ENCODE results near the gene PF4V1. TPM values are rescaled to one million over a fixed set of nuclear protein-coding genes. Genes with fewer than 3 reads are reported as not detected.

Gene PF4V1
- total and polyA plus RNA-seq, 2 experiments from 2014 or later = not detected

- Histone ChIP-seq H3K4me3 (no peak overlapping the region), H3K4me1 (ENCODE audit: low read depth) (no peaks in the 10 kb centered on the region), H3K27ac (no peak overlapping the region), H3K36me3 (no peaks in the 10 kb centered on the region), H3K27me3 (peaks cover 35% of the 10 kb centered on the region), H3K9me3 (ENCODE audit: low read depth) (no peaks in the 10 kb centered on the region)
- DNase-seq (ENCODE audit: low read depth in 1 of 2, low spot score in 1 of 2) = no peak
- no peak for TF ChIP-seq CTCF (IDR thresholded peaks at IDR 0.05; ENCODE audit: low read depth, low read length)
These were observed 12.5 kb downstream of the PF4V1 start for GRCh38 chr4:73865431-73866096.

- peaks cover 42% of the 10 kb centered on the region for H3K27me3 ChIP-seq
- H3K4me1 ChIP-seq (ENCODE audit: low read depth) = no peaks in the 10 kb centered on the region
- no peak overlapping the region for H3K27ac ChIP-seq
- no peak for DNase-seq (ENCODE audit: low read depth in 1 of 2, low spot score in 1 of 2)
- no peak for TF ChIP-seq CTCF (IDR thresholded peaks at IDR 0.05; ENCODE audit: low read depth, low read length)
- H3K4me3 ChIP-seq = no peak overlapping the region
- no peaks in the 10 kb centered on the region for H3K9me3 ChIP-seq (ENCODE audit: low read depth)
- no peaks in the 10 kb centered on the region for H3K36me3 ChIP-seq
These were observed 13.2 kb downstream of the PF4V1 start for GRCh38 chr4:73866246-73866645.

GRCh38 chr4:73867783-73868182 is 14.7 kb downstream of the PF4V1 start:
- Histone ChIP-seq H3K4me3 (no peak overlapping the region), H3K27ac (no peak overlapping the region), H3K9me3 (ENCODE audit: low read depth) (no peaks in the 10 kb centered on the region), H3K27me3 (peaks cover 43% of the 10 kb centered on the region), H3K4me1 (ENCODE audit: low read depth) (no peaks in the 10 kb centered on the region), H3K36me3 (no peaks in the 10 kb centered on the region)
- no peak for TF ChIP-seq CTCF (IDR thresholded peaks at IDR 0.05; ENCODE audit: low read depth, low read length)
- DNase-seq (ENCODE audit: low read depth in 1 of 2, low spot score in 1 of 2) = no peak

GRCh38 chr4:73868206-73869129 is 15.4 kb downstream of the PF4V1 start:
- H3K27ac ChIP-seq = no peak overlapping the region
- H3K9me3 ChIP-seq (ENCODE audit: low read depth) = no peaks in the 10 kb centered on the region
- no peak for TF ChIP-seq CTCF (IDR thresholded peaks at IDR 0.05; ENCODE audit: low read depth, low read length)
- no peaks in the 10 kb centered on the region for H3K4me1 ChIP-seq (ENCODE audit: low read depth)
- peak overlapping the region; percentile 59 for H3K4me3 ChIP-seq
- no peak for DNase-seq (ENCODE audit: low read depth in 1 of 2, low spot score in 1 of 2)
- peaks cover 43% of the 10 kb centered on the region for H3K27me3 ChIP-seq
- H3K36me3 ChIP-seq = no peaks in the 10 kb centered on the region

- Histone ChIP-seq H3K4me1 (ENCODE audit: low read depth) (no peaks in the 10 kb centered on the region), H3K9me3 (ENCODE audit: low read depth) (no peaks in the 10 kb centered on the region), H3K27me3 (peaks cover 43% of the 10 kb centered on the region), H3K36me3 (no peaks in the 10 kb centered on the region), H3K27ac (no peak within 1 kb of the TSS), H3K4me3 (peak within 1 kb of the TSS; percentile 59)
- peak; percentile 20 for TF ChIP-seq CTCF (IDR thresholded peaks at IDR 0.05; ENCODE audit: low read depth, low read length)
- DNase-seq (ENCODE audit: low read depth in 1 of 2, low spot score in 1 of 2) = peak; percentile 56 to 63
These were observed 16.3 kb downstream of the PF4V1 start, which contains the start of gene CXCL1 for GRCh38 chr4:73869130-73870055. CXCL1 (plus strand) TSS chr4:73869393; CDS start chr4:73869471, 78 bp downstream.

Measured in cardiac muscle cell (in vitro differentiated cells and primary cell).